Measurements from ENCODE around the gene TPRG1. TPM values are rescaled to one million over a fixed set of nuclear protein-coding genes. Genes with fewer than 3 reads are reported as not detected.
A peak's percentile ranks its signal among the peaks of the same experiment; 100 is the strongest.

TPRG1 gene
- total and polyA plus RNA-seq, 9 of the 15 experiments (the other 6 are each of a cell fraction or from before 2014, with no cell fraction given), result 0.01 TPM; not detected in 8

DNA sequence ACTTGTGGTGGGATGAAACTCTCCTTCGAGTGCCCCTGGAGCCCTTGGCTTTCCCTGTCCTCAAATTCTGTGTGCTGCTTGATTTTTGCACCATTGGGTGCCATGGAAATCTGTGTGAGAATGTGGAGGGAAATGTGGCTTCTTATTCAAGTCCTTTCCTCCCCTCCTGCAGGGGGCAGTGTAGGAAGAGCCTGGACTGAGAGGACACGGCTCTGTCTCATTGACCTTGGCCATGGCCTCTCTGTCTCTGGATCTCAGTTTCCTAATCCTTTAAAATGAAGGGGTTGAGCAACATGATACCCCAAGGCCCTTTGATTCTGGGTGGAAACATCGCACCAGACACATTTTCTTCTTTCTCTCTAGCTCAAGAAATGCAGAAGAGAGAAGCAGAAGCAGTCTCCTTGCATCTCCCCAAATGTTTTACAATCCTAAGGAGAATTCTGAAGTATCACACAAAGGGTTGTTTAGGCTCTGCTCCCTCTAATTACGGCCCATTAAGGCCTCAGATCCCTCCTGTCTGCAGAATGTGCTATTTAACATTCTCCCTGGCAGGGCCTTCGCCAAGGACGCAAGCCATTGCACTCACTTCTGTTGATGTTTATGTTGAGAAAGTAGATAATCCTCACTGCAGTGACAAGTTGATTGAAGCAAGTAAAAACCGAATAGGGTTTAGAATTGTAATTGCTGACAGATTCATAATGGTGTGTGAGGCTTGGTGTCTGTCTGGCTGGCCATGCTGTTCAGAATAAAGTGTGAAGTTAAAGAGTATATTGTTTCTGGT is 169.1 kb downstream of the TPRG1 start:
- in situ Hi-C loops (cut with MboI) (no loop called here), intact Hi-C loops (cut with micrococcal nuclease) (no loop called here)
- peak in 1 of 4 experiments; percentile 2 for DNase-seq (ENCODE audit: extremely low read depth in 1 of 4, low spot score in 3 of 4)
- ChIA-PET POLR2A (no interaction called here), CTCF (ENCODE audit: low intra/inter-chr PET ratio) (no interaction called here)
- BruUV-seq (replicated peaks), result no TSS peak
- Histone ChIP-seq H3K27ac (ENCODE audit: extremely low read depth, low read depth, low read length) (no peak overlapping the region), H3K4me2 (ENCODE audit: insufficient read depth, low read length) (no peak overlapping the region), H3K4me3 (no peak overlapping the region), H2AFZ (ENCODE audit: low read depth, low read length) (no peak overlapping the region), H3K27me3 (ENCODE audit: control insufficient read depth in 2 of 2, insufficient read depth in 2 of 2, low read length in 2 of 2) (no peaks in the 10 kb centered on the region), H3K79me2 (ENCODE audit: control insufficient read depth, insufficient read depth, low read length) (no peaks in the 10 kb centered on the region), H3K9ac (ENCODE audit: insufficient read depth in 1 of 2, low read depth in 2 of 2, low read length in 2 of 2) (no peak overlapping the region), H3K36me3 (ENCODE audit: control insufficient read depth, insufficient read depth, low read length) (no peaks in the 10 kb centered on the region), H3K4me1 (replicated peaks in 1 of 2; ENCODE audit: control insufficient read depth in 2 of 2, insufficient read depth in 2 of 2, low read length in 2 of 2) (no peaks in the 10 kb centered on the region), H3K9me3 (replicated peaks; ENCODE audit: control insufficient read depth, insufficient read depth, low read depth, low read length) (no peaks in the 10 kb centered on the region; the same call in 1 of the 2 replicates), H3K9me1 (ENCODE audit: control insufficient read depth, insufficient read depth, low read length) (no peaks in the 10 kb centered on the region), H4K20me1 (replicated peaks; ENCODE audit: control insufficient read depth, insufficient read depth, low read length) (no peaks in the 10 kb centered on the region)
- WGBS (ENCODE audit: insufficient coverage, low coverage, missing lambda C conversion rate), result 3% methylated on average over 5 of the region's 7 CpGs
- no peak for ATAC-seq
- no peak for TF ChIP-seq HDAC3 (IDR thresholded peaks at IDR 0.05; ENCODE audit: borderline replicate concordance, partially characterized antibody)
- FAIRE-seq, result no peak

DNA sequence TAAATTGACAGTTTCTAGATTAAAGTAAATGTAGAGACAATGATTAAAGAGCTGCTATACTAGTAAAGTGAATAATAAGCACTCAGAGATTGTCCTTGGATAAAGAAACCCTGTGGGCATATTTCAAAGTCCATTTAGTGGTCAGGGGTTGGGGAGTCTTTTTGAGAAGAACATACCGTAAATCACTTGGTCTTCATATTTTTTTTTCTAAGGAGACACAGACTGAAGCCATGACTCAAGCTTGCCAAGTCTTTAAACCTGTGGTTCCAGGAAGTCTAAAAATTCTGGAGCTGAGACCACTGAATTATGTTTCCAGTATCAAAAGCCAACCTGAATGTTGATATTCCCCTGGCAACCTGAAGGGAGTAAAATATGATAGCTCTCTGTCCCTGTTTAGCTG is 171.0 kb downstream of the TPRG1 start:
- H3K36me3 ChIP-seq (ENCODE audit: control insufficient read depth, insufficient read depth, low read length), result no peaks in the 10 kb centered on the region
- H3K79me2 ChIP-seq (ENCODE audit: control insufficient read depth, insufficient read depth, low read length), result no peaks in the 10 kb centered on the region
- no peak for FAIRE-seq
- CTCF ChIA-PET (ENCODE audit: low intra/inter-chr PET ratio), result no interaction called here
- no peak for ATAC-seq
- H3K9me1 ChIP-seq (ENCODE audit: control insufficient read depth, insufficient read depth, low read length), result no peaks in the 10 kb centered on the region
- WGBS (ENCODE audit: insufficient coverage, low coverage, missing lambda C conversion rate), result 0% methylated on average over 1 of the region's 1 CpG
- DNase-seq (ENCODE audit: extremely low read depth in 1 of 4, low spot score in 3 of 4), result no peak
- BruUV-seq (replicated peaks), result no TSS peak
- H3K9ac ChIP-seq (ENCODE audit: insufficient read depth in 1 of 2, low read depth in 2 of 2, low read length in 2 of 2), result no peak overlapping the region
- H3K27ac ChIP-seq (ENCODE audit: extremely low read depth, low read depth, low read length), result no peak overlapping the region
- H3K4me3 ChIP-seq, result no peak overlapping the region
- H4K20me1 ChIP-seq (replicated peaks; ENCODE audit: control insufficient read depth, insufficient read depth, low read length), result no peaks in the 10 kb centered on the region
- H2AFZ ChIP-seq (ENCODE audit: low read depth, low read length), result no peak overlapping the region
- H3K27me3 ChIP-seq (ENCODE audit: control insufficient read depth in 2 of 2, insufficient read depth in 2 of 2, low read length in 2 of 2), result no peaks in the 10 kb centered on the region
- in situ Hi-C loops (cut with MboI) (no loop called here), intact Hi-C loops (cut with micrococcal nuclease) (no loop called here)
- POLR2A ChIA-PET, result no interaction called here
- no peaks in the 10 kb centered on the region for H3K4me1 ChIP-seq (replicated peaks in 1 of 2; ENCODE audit: control insufficient read depth in 2 of 2, insufficient read depth in 2 of 2, low read length in 2 of 2)
- H3K9me3 ChIP-seq (replicated peaks; ENCODE audit: control insufficient read depth, insufficient read depth, low read depth, low read length), result no peaks in the 10 kb centered on the region; the same call in 1 of the 2 replicates
- no peak overlapping the region for H3K4me2 ChIP-seq (ENCODE audit: insufficient read depth, low read length)
- TF ChIP-seq L3MBTL2 (IDR thresholded peaks at IDR 0.05), result no peak
- TF ChIP-seq, protein P1, sequence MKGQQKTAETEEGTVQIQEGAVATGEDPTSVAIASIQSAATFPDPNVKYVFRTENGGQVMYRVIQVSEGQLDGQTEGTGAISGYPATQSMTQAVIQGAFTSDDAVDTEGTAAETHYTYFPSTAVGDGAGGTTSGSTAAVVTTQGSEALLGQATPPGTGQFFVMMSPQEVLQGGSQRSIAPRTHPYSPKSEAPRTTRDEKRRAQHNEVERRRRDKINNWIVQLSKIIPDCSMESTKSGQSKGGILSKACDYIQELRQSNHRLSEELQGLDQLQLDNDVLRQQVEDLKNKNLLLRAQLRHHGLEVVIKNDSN (CRISPR knock-in tag; IDR thresholded peaks at IDR 0.05), result no peak
- no peak for TF ChIP-seq TAF1 (IDR thresholded peaks at IDR 0.05; ENCODE audit: control insufficient read depth, extremely low read depth, insufficient read depth, low read length, severe bottlenecking)
- TF ChIP-seq SLC30A9 (CRISPR knock-in tag; IDR thresholded peaks at IDR 0.05), result no peak
- TF ChIP-seq PPARD (CRISPR knock-in tag; IDR thresholded peaks at IDR 0.05), result no peak
- TF ChIP-seq, protein P2, sequence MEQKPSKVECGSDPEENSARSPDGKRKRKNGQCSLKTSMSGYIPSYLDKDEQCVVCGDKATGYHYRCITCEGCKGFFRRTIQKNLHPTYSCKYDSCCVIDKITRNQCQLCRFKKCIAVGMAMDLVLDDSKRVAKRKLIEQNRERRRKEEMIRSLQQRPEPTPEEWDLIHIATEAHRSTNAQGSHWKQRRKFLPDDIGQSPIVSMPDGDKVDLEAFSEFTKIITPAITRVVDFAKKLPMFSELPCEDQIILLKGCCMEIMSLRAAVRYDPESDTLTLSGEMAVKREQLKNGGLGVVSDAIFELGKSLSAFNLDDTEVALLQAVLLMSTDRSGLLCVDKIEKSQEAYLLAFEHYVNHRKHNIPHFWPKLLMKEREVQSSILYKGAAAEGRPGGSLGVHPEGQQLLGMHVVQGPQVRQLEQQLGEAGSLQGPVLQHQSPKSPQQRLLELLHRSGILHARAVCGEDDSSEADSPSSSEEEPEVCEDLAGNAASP (IDR thresholded peaks at IDR 0.05), result no peak
- TF ChIP-seq DACH1 (IDR thresholded peaks at IDR 0.05; ENCODE audit: partially characterized antibody), result no peak
- no peak for TF ChIP-seq ZNF764 (CRISPR knock-in tag; IDR thresholded peaks at IDR 0.05; ENCODE audit: low read depth)
- TF ChIP-seq, protein P3, sequence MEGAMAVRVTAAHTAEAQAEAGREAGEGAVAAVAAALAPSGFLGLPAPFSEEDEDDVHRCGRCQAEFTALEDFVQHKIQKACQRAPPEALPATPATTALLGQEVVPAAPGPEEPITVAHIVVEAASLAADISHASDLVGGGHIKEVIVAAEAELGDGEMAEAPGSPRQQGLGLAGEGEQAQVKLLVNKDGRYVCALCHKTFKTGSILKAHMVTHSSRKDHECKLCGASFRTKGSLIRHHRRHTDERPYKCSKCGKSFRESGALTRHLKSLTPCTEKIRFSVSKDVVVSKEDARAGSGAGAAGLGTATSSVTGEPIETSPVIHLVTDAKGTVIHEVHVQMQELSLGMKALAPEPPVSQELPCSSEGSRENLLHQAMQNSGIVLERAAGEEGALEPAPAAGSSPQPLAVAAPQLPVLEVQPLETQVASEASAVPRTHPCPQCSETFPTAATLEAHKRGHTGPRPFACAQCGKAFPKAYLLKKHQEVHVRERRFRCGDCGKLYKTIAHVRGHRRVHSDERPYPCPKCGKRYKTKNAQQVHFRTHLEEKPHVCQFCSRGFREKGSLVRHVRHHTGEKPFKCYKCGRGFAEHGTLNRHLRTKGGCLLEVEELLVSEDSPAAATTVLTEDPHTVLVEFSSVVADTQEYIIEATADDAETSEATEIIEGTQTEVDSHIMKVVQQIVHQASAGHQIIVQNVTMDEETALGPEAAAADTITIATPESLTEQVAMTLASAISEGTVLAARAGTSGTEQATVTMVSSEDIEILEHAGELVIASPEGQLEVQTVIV (CRISPR knock-in tag; IDR thresholded peaks at IDR 0.05; ENCODE audit: borderline replicate concordance), result no peak
- TF ChIP-seq KLF16 (IDR thresholded peaks at IDR 0.05), result no peak

All from K562 (cell line).